ENCODE data around the gene ARSG.
"Not testable (repeated sequence)": the region's sequence is repeated elsewhere in the genome, so short reads cannot be mapped to it uniquely, and the experiment has no call there.

- not testable (repeated sequence) for TF ChIP-seq NFYB (CRISPR knock-in tag; conservative IDR thresholded peaks at IDR 0.05; ENCODE audit: low read depth); CTCF (IDR thresholded peaks at IDR 0.05); SP1 (CRISPR knock-in tag; conservative IDR thresholded peaks at IDR 0.05); MAX (CRISPR knock-in tag; IDR thresholded peaks at IDR 0.05); CREB1 (CRISPR knock-in tag; IDR thresholded peaks at IDR 0.05)
Measured at GRCh38 chr17:68331932-68332331, 40.6 kb downstream of the ARSG start.
